Dermis microvascular lymphatic vessel endothelial cell (primary cell): ENCODE results near the gene ABLIM3. TPM values are rescaled to one million over a fixed set of nuclear protein-coding genes. Genes with fewer than 3 reads are reported as not detected.

Experiments
- DNase-seq, 2 donors: peaks; one replicate each; pipeline versions ENCODE4 v3.0.0 to v3.0.0-alpha.2; 2010; ENCODE audit warnings: low read depth in 2 of 2
- total RNA-seq: library from RNA; depleted of rRNA; stranded (reverse); fragments of >200 nt; gene quantifications from 2 replicates; pipeline ENCODE4 v1.2.1, GENCODE V29; 2014

The ABLIM3 gene
- total RNA-seq, 1 donor from 2014 or later = 19.5 TPM

DNA sequence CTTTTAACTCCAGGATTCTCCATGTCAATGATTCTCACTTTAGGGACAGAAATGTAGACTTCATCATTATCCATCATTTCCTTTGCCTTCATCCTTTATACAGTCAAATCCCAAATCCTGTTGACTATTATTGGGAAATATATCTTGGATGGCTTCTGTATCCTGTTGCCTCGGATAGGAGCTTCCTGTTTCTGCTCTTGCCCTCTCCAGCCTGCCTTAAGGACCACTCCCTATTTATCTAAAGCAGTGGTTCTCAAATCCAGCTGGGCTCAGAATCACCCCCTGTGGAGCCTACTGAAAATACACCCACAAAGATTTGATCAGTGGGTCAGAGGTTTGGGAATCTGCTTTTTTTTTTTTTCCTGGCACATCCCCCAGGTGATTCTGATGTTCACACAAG lies 138.8 kb downstream of the ABLIM3 start:
- DNase-seq = peak in 1 of 2 donors; percentile 26

DNA sequence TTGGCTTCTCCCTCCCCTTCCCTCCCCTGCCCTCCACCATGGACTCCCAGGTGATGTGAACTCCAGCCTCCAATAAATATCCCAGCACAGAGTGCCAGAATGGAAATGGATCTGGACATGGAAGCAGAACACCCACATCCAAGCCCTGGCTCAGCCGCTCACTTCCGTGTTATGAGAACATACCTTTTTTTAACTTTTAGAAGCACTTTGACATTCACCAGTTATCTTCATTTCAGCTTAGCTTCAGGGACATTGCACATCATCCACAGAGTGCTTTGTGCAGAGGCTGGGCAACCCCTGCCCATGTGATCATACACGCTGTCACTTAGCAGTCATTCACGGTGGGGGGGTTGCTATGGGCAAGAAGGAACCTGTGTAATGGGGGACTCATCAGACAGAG lies 139.5 kb downstream of the ABLIM3 start:
- no peak for DNase-seq

- no peak for DNase-seq
Observed at GRCh38 chr5:149282027-149282965, 141.0 kb downstream of the ABLIM3 start.

GRCh38 chr5:149282966-149283332 lies 141.7 kb downstream of the ABLIM3 start:
- no peak for DNase-seq

- no peak for DNase-seq
Observed at GRCh38 chr5:149283626-149284480, 142.6 kb downstream of the ABLIM3 start.

DNA sequence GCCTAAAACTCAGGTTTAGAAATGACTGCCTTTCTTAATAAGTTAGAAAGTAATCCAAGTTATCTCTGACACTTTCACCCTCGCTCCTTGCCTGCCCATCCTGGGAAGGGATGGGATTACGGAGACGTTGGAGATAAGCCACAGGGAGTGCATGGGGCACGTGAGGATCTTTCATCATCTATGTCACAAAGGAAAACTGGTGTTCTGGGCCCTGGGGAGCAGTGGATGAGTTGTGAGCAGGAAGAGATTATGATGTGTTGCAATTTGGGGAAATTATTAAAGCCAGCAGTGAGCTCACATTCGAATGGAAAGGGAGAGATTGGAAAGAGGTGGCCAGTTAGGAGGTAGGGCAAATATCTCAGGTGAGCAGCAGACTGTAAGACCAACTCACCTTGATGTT lies 143.2 kb downstream of the ABLIM3 start:
- DNase-seq = peak; percentile 37 to 52

- no peak for DNase-seq
Observed at GRCh38 chr5:149285153-149285552, 143.9 kb downstream of the ABLIM3 start.

DNA sequence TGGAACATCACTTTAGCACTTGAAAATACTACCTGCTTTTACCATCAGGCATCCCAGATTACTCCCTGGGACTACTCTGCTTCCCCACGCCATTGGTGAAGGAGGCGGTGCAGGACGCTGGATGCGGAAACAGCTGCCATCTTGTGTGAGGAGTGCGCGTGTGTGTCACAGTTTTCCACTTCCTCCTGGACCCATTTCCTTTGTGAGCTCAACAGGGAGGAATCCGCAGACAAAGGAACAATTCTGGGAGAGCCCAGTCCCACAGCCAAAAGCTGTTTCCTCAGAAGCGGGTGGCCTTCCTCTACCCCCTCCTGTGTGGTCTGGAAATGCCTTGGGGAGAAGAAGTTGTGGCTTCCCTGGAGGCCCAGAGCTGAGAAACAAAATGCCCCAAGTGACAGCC lies 147.1 kb downstream of the ABLIM3 start:
- DNase-seq = peak; percentile 86 to 91

GRCh38 chr5:149289301-149289700 lies 148.0 kb downstream of the ABLIM3 start:
- DNase-seq = peak in 1 of 2 donors; percentile 80

DNA sequence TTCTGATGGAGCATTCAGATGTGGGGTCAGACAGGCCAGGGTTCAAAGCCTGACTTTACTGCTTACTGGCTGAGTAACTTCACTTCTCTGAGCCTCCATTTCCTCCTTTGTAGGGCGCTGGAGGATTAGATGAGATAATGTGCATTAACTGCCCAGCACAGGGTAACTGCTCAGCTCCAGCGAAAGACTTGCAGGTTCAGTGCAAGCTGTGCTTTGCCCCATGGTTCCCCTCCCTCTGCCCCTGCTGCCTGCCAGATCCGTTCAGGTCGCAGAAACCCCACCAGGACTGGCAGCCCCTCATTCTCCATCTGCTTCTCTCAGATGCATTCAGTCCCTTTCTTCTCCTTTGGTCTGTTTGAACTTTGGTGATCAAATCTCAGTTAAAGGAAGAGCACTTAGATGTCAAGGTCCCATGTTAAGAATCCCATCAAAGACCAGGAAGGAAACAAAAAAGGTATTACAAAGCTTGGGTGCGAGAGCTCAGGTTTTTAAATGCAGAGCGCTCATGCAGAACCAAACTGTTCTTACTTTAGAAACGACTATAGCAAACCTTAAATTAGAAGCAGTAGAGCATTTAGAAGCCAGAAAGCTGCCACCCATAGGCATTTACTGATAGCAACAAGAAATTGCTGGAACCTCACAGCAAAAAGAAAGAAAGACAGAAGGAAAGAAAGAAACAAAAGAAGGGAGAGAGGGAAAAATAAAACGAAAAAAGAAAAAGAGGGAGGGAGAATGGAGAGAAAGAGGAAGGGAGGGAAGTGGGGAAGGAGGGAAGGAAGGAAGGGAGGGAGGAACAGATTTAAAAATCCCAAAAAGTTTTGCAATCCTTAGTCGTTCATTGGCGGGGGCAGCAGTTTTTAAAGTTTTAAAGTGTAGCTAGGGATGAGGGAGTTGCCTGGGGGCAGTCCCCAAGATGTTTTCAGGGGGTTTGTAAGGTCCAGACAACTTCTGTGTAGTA lies 153.9 kb downstream of the ABLIM3 start:
- DNase-seq = no peak

- peak in 1 of 2 donors; percentile 61 for DNase-seq
Observed at GRCh38 chr5:149297340-149298025, 156.2 kb downstream of the ABLIM3 start.

DNA sequence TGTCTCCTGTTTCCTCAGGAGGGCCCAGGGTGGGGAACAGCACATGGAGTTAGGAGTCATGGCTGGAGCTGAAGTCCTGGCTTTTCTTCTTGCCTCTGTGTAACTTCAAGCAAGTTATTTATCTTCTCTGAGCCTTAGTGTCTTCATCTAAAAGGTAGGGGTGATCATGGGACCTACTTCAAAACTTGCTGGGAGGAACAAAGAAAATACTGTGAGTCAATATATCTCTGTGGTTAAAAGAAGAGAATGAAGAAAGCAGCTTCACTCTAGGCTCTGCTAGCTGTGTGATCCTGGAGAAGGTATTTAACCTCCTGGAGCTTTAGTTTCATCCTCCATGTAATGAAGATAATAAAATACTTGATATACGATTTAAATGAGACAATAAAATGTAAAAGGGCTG lies 156.9 kb downstream of the ABLIM3 start:
- DNase-seq = no peak

DNA sequence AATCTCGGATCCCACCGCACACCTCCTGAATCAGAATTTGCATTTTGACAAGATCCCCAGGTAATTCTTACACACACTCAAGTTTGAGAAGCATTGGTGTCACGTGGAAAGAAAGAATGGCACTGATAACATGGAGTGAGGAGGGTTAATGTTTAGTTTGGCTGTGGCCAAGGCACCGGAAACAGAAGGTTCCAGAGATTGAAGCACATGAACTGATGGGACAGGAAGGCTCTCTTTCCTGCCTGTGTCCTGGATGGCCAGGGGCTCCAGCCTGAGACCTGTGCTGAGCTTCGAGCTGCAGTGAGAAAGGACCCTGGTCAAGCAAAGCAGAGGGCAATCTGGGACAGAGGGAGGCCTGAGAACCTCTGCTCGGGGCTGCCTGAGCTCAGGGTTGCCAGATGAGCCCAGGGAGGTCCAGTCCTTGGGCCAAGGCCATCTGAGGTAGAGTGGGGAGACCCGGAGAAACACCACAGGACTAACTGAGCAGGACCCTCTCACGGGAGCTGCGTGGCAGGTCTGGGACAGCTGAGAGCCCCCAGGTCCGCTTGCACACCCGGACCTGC lies 157.6 kb downstream of the ABLIM3 start:
- DNase-seq = peak; percentile 97 to 98

- peak in 1 of 2 donors; percentile 28 for DNase-seq
Observed at GRCh38 chr5:149299451-149300054, 158.3 kb downstream of the ABLIM3 start.

GRCh38 chr5:149300441-149300840 lies 159.1 kb downstream of the ABLIM3 start:
- DNase-seq = no peak

DNA sequence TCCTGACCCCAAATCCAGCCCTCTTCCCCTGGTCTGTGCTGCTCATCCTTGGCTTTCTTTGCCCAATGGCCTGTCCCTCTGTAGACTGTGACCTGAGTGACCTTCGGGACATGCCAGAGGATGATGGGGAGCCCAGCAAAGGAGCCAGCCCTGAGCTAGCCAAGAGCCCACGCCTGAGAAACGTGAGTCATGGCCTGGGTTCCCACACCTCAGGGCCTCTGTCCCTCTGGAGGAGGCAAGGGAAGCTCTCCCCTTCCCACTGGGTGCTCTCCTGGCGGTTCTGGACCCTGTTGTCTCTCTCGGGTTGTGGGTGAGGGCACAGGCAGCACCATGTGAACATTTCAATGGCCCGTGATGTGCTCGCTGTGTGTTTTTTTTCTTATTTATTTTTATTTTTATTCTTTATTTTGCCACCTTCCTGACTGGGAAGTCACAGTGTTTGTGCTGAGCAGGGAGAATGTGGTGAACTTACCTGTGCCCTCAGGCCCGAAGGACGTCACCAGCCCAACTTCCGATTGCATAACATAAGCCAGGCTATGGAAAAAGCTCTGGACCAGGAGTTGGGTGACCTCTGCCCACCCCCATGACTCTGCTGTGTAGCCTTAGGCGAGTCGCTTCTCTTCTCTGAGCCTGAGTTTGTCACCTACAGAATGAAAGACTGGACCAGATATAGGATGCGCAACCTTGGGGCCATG lies 159.9 kb downstream of the ABLIM3 start:
- peak in 1 of 2 donors; percentile 83 for DNase-seq

GRCh38 chr5:149301744-149302380 lies 160.6 kb downstream of the ABLIM3 start:
- no peak for DNase-seq

DNA sequence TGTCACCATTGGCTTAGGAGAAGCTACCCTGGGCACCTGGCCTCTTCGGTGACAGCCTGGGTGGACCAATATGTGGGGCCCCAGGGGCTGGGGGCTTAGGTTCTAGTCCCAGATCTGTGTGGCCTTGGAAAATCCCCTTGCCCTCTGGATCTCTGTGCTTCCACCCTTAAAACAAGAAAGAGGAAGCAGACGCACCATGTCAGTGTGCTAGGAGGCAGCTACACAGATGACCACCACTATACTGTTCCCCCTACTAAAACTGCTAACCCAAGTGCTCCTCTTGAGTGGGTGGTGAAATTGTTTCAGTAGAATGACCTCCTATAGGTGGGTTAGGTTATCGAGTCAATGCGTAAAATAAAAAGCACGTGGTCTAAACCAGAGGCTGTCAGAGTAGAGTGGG lies 161.3 kb downstream of the ABLIM3 start:
- DNase-seq = no peak

GRCh38 chr5:149303210-149303609 lies 161.9 kb downstream of the ABLIM3 start:
- DNase-seq = no peak
